Panc1 (cell line): ENCODE measurements around the gene TFF1. TPM values are rescaled to one million over a fixed set of nuclear protein-coding genes. Genes with fewer than 3 reads are reported as not detected.

ENCODE experiments used
- ATAC-seq: fragments of 200-7000 bp; cut with Tn5 transposase; 2 replicates; pipeline ENCODE4 v1.9.1; 2020; ENCODE audit warnings: mild to moderate bottlenecking, moderate library complexity
- BruUV-seq: library from RNA; stranded (reverse); fragments of 400-500 nt; replicated peaks from 2 replicates; lab custom pipeline; 2021; lab: Mats Ljungman, UMichigan
- CTCF ChIA-PET: fragments of 300-600 bp; sonication (Branson Sonifier 250); formaldehyde crosslinking; loops from one replicate; lab custom pipeline; 2022; ENCODE audit warnings: antibody characterized with exemption; lab: Charles Lee
- POLR2A ChIA-PET: fragments of 300-600 bp; sonication (Branson Sonifier 250); formaldehyde crosslinking; loops from one replicate; lab custom pipeline; 2022; ENCODE audit warnings: antibody characterized with exemption; lab: Charles Lee
- DNase-seq: peaks from one replicate; pipeline ENCODE4 v3.0.0-alpha.2; 2010; ENCODE audit warnings: low read depth, low spot score
- H3K27ac ChIP-seq: 2 replicates; pipeline ENCODE4 v1.5.1; 2011; ENCODE audit warnings: mild to moderate bottlenecking, low read length, inconsistent platforms
- H3K27me3 ChIP-seq: fragments of 200-500 bp; sonication (Bioruptor generic); 2 replicates; pipeline ENCODE4 v1.6.0; 2014; ENCODE audit warnings: low read length, inconsistent platforms; ENCODE audit not compliant: control insufficient read depth, insufficient read depth
- H3K36me3 ChIP-seq: fragments of 200-500 bp; sonication (Bioruptor generic); 2 replicates; pipeline ENCODE4 v1.5.1; 2014; ENCODE audit warnings: inconsistent platforms, mild to moderate bottlenecking, low read length, moderate library complexity; ENCODE audit not compliant: control insufficient read depth, insufficient read depth
- H3K4me1 ChIP-seq: 2 replicates; pipeline ENCODE4 v1.5.1; 2011; ENCODE audit warnings: inconsistent platforms, mild to moderate bottlenecking, low read length, moderate library complexity; ENCODE audit not compliant: control insufficient read depth, insufficient read depth
- H3K4me3 ChIP-seq, 2 experiments: 2 replicates each; pipeline ENCODE4 v1.5.1; 2011 to 2012; ENCODE audit warnings: low read depth in 2 of 2, low read length in 2 of 2, mild to moderate bottlenecking in 2 of 2, inconsistent platforms in 1 of 2, moderate library complexity in 1 of 2
- H3K9me3 ChIP-seq: fragments of 200-500 bp; sonication (Bioruptor generic); 2 replicates; pipeline ENCODE4 v1.5.1; 2014; ENCODE audit warnings: low read depth, mild to moderate bottlenecking, inconsistent platforms, low read length, moderate library complexity; ENCODE audit not compliant: control insufficient read depth, insufficient read depth
- CTCF ChIP-seq: fragments of 450-650 bp; IDR thresholded peaks from 2 replicates; pipeline ENCODE4 v1.5.1; 2017; ENCODE audit warnings: mild to moderate bottlenecking
- POLR2AphosphoS5 ChIP-seq: IDR thresholded peaks from 2 replicates; pipeline ENCODE4 v1.6.1; 2012; ENCODE audit warnings: mild to moderate bottlenecking, low read depth, low read length, moderate library complexity
- REST ChIP-seq, 2 experiments: IDR thresholded peaks; 2 replicates each; pipeline ENCODE4 v1.6.1; 2011 to 2012; ENCODE audit warnings: low read depth in 2 of 2, control low read depth in 1 of 2, low read length in 1 of 2, mild to moderate bottlenecking in 1 of 2, moderate library complexity in 1 of 2; ENCODE audit not compliant: insufficient read depth in 1 of 2
- SIN3A ChIP-seq: IDR thresholded peaks from 2 replicates; pipeline ENCODE4 v1.6.1; 2012; ENCODE audit warnings: low read depth, mild to moderate bottlenecking, low read length, moderate library complexity, borderline replicate concordance; ENCODE audit not compliant: insufficient read depth
- TCF7L2 ChIP-seq: IDR thresholded peaks from 2 replicates; pipeline ENCODE4 v1.6.1; 2011; ENCODE audit warnings: mild to moderate bottlenecking, low read depth, low read length, inconsistent platforms
- in situ Hi-C: cut with HindIII; loops from 2 replicates; pipeline ENCODE4 v1.10.0; 2016; ENCODE audit warnings: low sequenced_read_pairs, low pct_unique_long_range_greater_than_20kb
- intact Hi-C: fragments of 100-400 bp; cut with micrococcal nuclease; formaldehyde crosslinking; loops from one replicate; pipeline ENCODE4 v1.10.0; 2022; ENCODE audit not compliant: unreplicated experiment
- total RNA-seq: library from RNA; stranded (reverse); gene quantifications from one replicate; pipeline ENCODE4 v1.2.1, GENCODE V29; 2021; ENCODE audit not compliant: unreplicated experiment

Gene TFF1
- total RNA-seq, 1 experiment from 2014 or later = 0.36 TPM

GRCh38 chr21:42352441-42353095, 13.8 kb downstream of the TFF1 start:
- TF ChIP-seq POLR2AphosphoS5 (no peak), REST (IDR thresholded peaks at IDR 0.05; ENCODE audit: insufficient read depth in 1 of 2, low read depth in 2 of 2, low read length in 1 of 2) (no peak), SIN3A (no peak), TCF7L2 (no peak), CTCF (no peak)
- in situ Hi-C loops = no loop called here
- no peak for ATAC-seq
- no peak overlapping the region for H3K27ac ChIP-seq
- DNase-seq = no peak
- intact Hi-C loops = no loop called here
- H3K4me3 ChIP-seq = no peak overlapping the region
- ChIA-PET POLR2A (no interaction called here), CTCF (no interaction called here)
- no peaks in the 10 kb centered on the region for H3K27me3 ChIP-seq
- no peaks in the 10 kb centered on the region; the same call in 1 of the 2 replicates for H3K4me1 ChIP-seq
- no peaks in the 10 kb centered on the region for H3K36me3 ChIP-seq
- H3K9me3 ChIP-seq = no peaks in the 10 kb centered on the region
- no TSS peak for BruUV-seq

- no peak for ATAC-seq
- CTCF ChIA-PET = no interaction called here
- no peaks in the 10 kb centered on the region for H3K9me3 ChIP-seq
- H3K4me3 ChIP-seq = no peak overlapping the region
- no peak for TF ChIP-seq SIN3A
- no peak for TF ChIP-seq POLR2AphosphoS5
- TF ChIP-seq TCF7L2 = no peak
- TF ChIP-seq REST (IDR thresholded peaks at IDR 0.05; ENCODE audit: insufficient read depth in 1 of 2, low read depth in 2 of 2, low read length in 1 of 2) = no peak
- no peak for TF ChIP-seq CTCF
- H3K27ac ChIP-seq = no peak overlapping the region
- in situ Hi-C loops = no loop called here
- no TSS peak for BruUV-seq
- POLR2A ChIA-PET = no interaction called here
- no peaks in the 10 kb centered on the region for H3K27me3 ChIP-seq
- no peak for DNase-seq
- no peaks in the 10 kb centered on the region for H3K36me3 ChIP-seq
- intact Hi-C loops = no loop called here
- H3K4me1 ChIP-seq = no peaks in the 10 kb centered on the region; the same call in 1 of the 2 replicates
Measured at GRCh38 chr21:42351626-42352440, 14.5 kb downstream of the TFF1 start.
